Skeletal muscle tissue (tissue), 4 donors: ENCODE measurements around the gene TNIP1. TPM values are rescaled to one million over a fixed set of nuclear protein-coding genes. Genes with fewer than 3 reads are reported as not detected.

ENCODE experiments used
- H3K27ac ChIP-seq: one replicate; pipeline ENCODE4 v1.7.0; 2013; ENCODE audit warnings: mild to moderate bottlenecking, low read depth, low read length, inconsistent platforms
- H3K27me3 ChIP-seq, 3 donors: one replicate each; pipeline ENCODE4 v1.7.0; 2013; ENCODE audit warnings: low read length in 3 of 3; ENCODE audit not compliant: control insufficient read depth in 3 of 3, insufficient read depth in 3 of 3
- H3K36me3 ChIP-seq, 3 donors: one replicate each; pipeline ENCODE4 v1.7.0; 2013; ENCODE audit warnings: low read length in 3 of 3; ENCODE audit not compliant: control insufficient read depth in 3 of 3, insufficient read depth in 3 of 3
- H3K4me1 ChIP-seq, 3 donors: one replicate each; pipeline ENCODE4 v1.7.0; 2013; ENCODE audit warnings: low read length in 3 of 3, mild to moderate bottlenecking in 3 of 3; ENCODE audit not compliant: control insufficient read depth in 3 of 3, insufficient read depth in 3 of 3
- H3K4me3 ChIP-seq, 3 donors: one replicate each; pipeline ENCODE4 v1.7.0; 2013; ENCODE audit warnings: low read length in 3 of 3
- H3K9ac ChIP-seq, 3 donors: one replicate each; pipeline ENCODE4 v1.7.0; 2013; ENCODE audit warnings: low read length in 3 of 3, mild to moderate bottlenecking in 3 of 3, moderate library complexity in 2 of 3, low read depth in 1 of 3
- H3K9me3 ChIP-seq, 3 donors: one replicate each; pipeline ENCODE4 v1.7.0; 2013; ENCODE audit warnings: low read length in 3 of 3; ENCODE audit not compliant: control insufficient read depth in 3 of 3
- total RNA-seq: library from RNA; depleted of rRNA; stranded (reverse); fragments of >200 nt; gene quantifications from one replicate; pipeline ENCODE4 v1.2.3, GENCODE V29; 2014
- donor health status: Osteomylitis.

Gene TNIP1
- total RNA-seq, 1 donor from 2014 or later, result 42.8 TPM

- peaks cover 27 to 34% (median 30%) of the 10 kb centered on the region in 3 donors for H3K4me1 ChIP-seq
- no peaks in the 10 kb centered on the region for H3K36me3 ChIP-seq
- no peaks in the 10 kb centered on the region for H3K9me3 ChIP-seq
- H3K27me3 ChIP-seq, result no peaks in the 10 kb centered on the region
- no peak overlapping the region for H3K9ac ChIP-seq
- no peak overlapping the region for H3K4me3 ChIP-seq
- H3K27ac ChIP-seq, result no peak overlapping the region
Measured at GRCh38 chr5:151008906-151009305, 71.9 kb downstream of the TNIP1 start.

DNA sequence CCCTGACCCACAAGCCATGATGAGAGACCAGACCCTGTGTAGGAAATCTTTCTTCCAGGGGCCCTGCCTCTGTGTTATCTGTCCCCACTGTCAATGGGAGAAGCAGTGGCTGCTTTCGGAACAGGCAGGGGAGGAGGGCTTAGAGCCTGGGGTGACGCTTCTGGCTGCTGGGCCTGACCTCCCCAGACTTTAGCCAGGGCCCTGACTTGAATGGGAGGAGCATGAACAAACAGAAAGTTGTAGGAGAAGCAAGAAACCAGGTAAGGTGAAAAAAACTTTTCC lies 72.7 kb downstream of the TNIP1 start:
- Histone ChIP-seq H3K9me3 (no peaks in the 10 kb centered on the region), H3K4me3 (no peak overlapping the region), H3K4me1 (peaks cover 27 to 34% (median 30%) of the 10 kb centered on the region in 3 donors), H3K27ac (no peak overlapping the region), H3K9ac (no peak overlapping the region), H3K36me3 (no peaks in the 10 kb centered on the region), H3K27me3 (no peaks in the 10 kb centered on the region)

- Histone ChIP-seq H3K9me3 (no peaks in the 10 kb centered on the region), H3K27me3 (no peaks in the 10 kb centered on the region), H3K9ac (no peak overlapping the region), H3K36me3 (no peaks in the 10 kb centered on the region), H3K4me1 (peaks cover 27 to 34% (median 30%) of the 10 kb centered on the region in 3 donors), H3K27ac (peak overlapping the region; percentile 84), H3K4me3 (no peak overlapping the region)
Measured at GRCh38 chr5:151007430-151008209, 73.2 kb downstream of the TNIP1 start.

DNA sequence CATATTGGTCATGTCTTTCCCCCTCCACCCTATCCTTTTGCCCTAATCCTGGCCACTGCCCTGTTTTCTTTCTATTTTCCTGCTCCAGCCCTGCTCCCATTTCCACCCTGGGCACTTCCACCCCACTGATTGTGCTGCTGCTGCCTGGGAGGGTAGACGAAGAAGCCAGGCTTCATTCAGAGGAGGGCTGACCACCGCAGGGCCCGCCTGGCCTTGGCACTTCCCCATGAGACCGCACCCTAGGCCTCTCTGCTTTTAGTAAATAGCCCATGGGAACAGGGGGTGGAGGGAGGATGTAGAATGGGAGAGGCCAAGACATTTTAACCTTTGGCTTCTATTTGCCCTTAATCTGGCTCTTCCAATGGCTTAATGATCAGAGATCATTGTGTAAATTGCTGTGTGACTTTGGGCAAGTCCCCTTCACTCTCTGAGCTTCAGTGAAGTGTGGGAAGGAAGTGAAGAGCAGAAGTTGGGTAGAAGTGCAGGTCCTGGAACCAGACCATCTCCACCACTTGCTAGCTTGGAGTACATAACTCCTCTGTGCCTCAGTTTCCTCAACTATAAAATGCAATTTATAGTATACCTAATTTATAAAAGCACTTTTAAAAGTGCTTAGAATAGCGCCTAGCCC lies 74.0 kb downstream of the TNIP1 start:
- no peaks in the 10 kb centered on the region for H3K36me3 ChIP-seq
- peak overlapping the region in 2 of 3 donors; percentile 4 to 23 for H3K4me3 ChIP-seq
- H3K9ac ChIP-seq, result peak overlapping the region; percentile 5 to 42 (median 33)
- H3K4me1 ChIP-seq, result peaks cover 27 to 34% (median 30%) of the 10 kb centered on the region in 3 donors
- no peaks in the 10 kb centered on the region for H3K27me3 ChIP-seq
- H3K27ac ChIP-seq, result peak overlapping the region; percentile 84
- no peaks in the 10 kb centered on the region for H3K9me3 ChIP-seq

GRCh38 chr5:151005950-151006576 lies 74.8 kb downstream of the TNIP1 start:
- Histone ChIP-seq H3K27me3 (no peaks in the 10 kb centered on the region), H3K36me3 (no peaks in the 10 kb centered on the region), H3K27ac (peak overlapping the region; percentile 84), H3K4me1 (peaks cover 27 to 34% (median 30%) of the 10 kb centered on the region in 3 donors), H3K4me3 (peak overlapping the region; percentile 12 to 52 (median 38)), H3K9me3 (no peaks in the 10 kb centered on the region), H3K9ac (peak overlapping the region; percentile 33 to 60 (median 34))

DNA sequence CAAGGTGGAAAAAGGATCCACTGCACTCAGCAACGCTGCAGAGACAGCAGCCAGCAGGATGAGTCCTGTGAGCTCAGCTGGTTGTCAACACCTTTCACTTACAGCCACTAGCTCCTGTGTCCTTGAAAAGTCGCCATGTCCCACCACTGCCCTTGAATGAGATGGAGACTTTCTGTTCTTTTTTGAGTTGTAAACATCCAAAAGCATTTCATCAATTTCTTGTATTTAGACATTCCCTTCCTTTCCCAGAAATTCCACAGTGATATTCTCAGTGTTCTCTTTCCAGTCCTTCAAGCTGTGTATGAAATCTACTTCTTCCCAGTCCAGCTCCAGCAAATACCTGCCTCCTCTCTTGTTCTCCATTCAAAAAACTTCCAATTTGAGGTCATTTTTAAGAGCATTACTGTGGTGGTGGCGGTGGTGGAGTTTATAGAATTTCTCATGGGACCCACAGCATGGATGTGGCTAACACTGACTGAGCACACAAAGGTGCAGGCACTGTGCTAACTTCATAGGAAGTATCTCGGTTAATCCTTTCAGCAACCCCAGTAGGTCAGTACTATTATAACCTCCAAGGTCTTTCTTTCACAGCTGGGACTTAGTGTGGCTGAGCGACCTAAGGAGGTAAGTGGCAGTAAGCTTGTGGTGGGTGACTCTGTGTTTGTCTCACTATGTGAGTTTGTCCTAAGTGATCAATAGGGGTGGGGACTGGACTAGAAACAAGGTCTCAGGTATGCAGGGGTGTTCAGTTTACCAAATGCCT lies 75.5 kb downstream of the TNIP1 start:
- Histone ChIP-seq H3K9me3 (no peaks in the 10 kb centered on the region), H3K36me3 (no peaks in the 10 kb centered on the region), H3K4me3 (peak overlapping the region in 2 of 3 donors; percentile 12 to 38), H3K9ac (peak overlapping the region; percentile 24 to 60 (median 34)), H3K4me1 (peaks cover 27 to 34% (median 30%) of the 10 kb centered on the region in 3 donors), H3K27ac (peak overlapping the region; percentile 84), H3K27me3 (no peaks in the 10 kb centered on the region)

- Histone ChIP-seq H3K27me3 (no peaks in the 10 kb centered on the region), H3K4me1 (peaks cover 30 to 40% (median 35%) of the 10 kb centered on the region in 3 donors), H3K4me3 (no peak overlapping the region), H3K9me3 (no peaks in the 10 kb centered on the region), H3K27ac (no peak overlapping the region), H3K36me3 (no peaks in the 10 kb centered on the region), H3K9ac (no peak overlapping the region)
Measured at GRCh38 chr5:151004499-151004898, 76.3 kb downstream of the TNIP1 start.

- no peak overlapping the region for H3K27ac ChIP-seq
- no peak overlapping the region for H3K9ac ChIP-seq
- no peaks in the 10 kb centered on the region for H3K27me3 ChIP-seq
- no peaks in the 10 kb centered on the region for H3K36me3 ChIP-seq
- peaks cover 33 to 40% (median 38%) of the 10 kb centered on the region in 3 donors for H3K4me1 ChIP-seq
- no peak overlapping the region for H3K4me3 ChIP-seq
- H3K9me3 ChIP-seq, result no peaks in the 10 kb centered on the region
Measured at GRCh38 chr5:151003503-151003860, 77.4 kb downstream of the TNIP1 start.

DNA sequence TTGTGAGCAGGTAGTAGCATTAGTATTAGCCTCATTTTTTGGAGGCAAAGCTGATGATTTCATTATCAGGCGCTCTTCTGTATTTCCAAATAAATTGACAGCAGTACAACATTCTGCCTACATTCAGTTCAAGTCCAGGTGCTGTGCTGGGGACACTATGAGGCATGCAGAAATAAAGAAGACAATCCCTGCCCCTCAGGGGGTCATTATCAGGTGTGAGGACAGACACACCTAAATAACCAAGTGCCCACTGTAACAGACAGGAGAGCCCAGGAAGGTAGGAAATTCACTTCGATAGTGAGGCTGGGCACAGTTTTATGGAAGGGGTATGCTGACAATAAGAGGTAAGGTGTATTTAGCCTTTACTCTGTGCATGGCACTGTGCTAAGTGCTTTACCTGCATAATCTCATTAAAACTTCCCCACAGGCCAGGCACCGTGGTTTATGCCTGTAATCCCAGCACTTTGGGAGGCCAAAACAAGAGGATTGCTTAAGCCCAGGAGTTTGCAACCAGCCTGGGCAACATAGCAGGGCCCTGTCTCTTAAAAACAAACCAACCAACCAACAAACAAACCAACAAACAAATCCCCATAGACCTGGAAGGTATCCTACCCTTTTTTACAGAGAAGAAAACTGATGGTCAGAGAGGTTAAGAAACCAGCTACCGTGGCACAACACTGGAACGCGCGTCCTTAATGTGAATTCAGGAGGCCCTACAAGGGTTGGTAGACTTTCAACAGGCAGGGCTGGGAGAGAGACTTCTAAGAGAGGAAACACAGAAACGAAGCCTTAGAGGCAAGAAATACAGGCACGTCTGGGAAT lies 77.9 kb downstream of the TNIP1 start:
- Histone ChIP-seq H3K36me3 (no peaks in the 10 kb centered on the region), H3K4me1 (peaks cover 33 to 40% (median 35%) of the 10 kb centered on the region in 3 donors), H3K27me3 (no peaks in the 10 kb centered on the region), H3K9me3 (no peaks in the 10 kb centered on the region), H3K27ac (no peak overlapping the region), H3K9ac (no peak overlapping the region), H3K4me3 (no peak overlapping the region)
